ENCODE measurements around the gene TFAP2A.

- no peak for TF ChIP-seq CTCF (IDR thresholded peaks at IDR 0.05)
- TF ChIP-seq EZH2 (IDR thresholded peaks at IDR 0.05) = peak; percentile 76
- peak; percentile 37 for TF ChIP-seq EZH2phosphoT487 (IDR thresholded peaks at IDR 0.05)
Measured at GRCh38 chr6:10398446-10399218, 16.2 kb downstream of the TFAP2A start.

Measured in neural progenitor cell (in vitro differentiated cells).